ENCODE data around the gene RALGPS1. TPM values are rescaled to one million over a fixed set of nuclear protein-coding genes. Genes with fewer than 3 reads are reported as not detected.
"Not testable (repeated sequence)": the region's sequence is repeated elsewhere in the genome, so short reads cannot be mapped to it uniquely, and the experiment has no call there.

The RALGPS1 gene
- total RNA-seq, 1 experiment from 2014 or later = 0.87 TPM

DNA sequence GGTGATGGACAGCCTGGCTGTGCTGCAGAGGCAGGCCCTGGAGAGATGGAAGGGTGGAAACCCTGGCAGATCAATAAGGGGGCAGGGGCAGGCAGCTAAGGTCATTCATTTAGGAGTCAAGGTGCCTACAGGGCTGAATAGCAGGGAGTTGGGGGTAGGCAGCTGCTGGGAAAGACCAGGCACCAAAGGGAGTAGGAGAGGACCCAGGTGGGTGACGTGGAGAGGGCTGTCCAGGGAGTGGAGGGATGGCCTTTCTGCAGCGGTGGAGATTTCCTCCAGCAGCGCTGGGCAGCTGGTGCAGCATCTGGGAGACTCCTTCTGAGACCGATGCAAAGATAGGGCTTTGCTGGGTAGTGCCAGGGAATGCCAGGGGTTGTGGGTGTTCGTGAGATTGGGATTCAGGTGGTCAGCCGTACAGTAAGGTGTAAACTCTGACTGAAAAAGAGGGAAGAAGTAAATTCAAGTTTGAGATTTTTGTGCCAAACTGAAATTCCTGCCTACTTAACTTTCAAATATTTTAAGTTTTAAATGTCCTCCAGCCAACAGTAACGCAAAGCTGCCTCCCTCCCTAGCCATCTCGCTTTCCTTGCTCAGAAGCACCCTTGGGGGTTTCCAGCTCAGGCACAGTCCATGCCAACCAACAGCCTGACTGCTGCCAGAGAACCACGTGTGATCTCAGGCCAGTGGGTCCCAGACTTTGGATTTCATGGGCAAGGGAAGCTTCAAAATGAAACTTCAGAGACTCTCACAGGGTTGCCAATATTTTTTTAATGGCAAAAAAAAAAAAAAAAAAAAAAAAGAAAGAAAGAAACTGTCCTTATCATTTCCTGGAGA lies 226.5 kb downstream of the RALGPS1 start:
- in situ Hi-C loops (cut with HindIII; ENCODE audit: low pct_unique_long_range_greater_than_20kb, low sequenced_read_pairs) = no loop called here
- no peak for DNase-seq (ENCODE audit: low read depth, low spot score)

DNA sequence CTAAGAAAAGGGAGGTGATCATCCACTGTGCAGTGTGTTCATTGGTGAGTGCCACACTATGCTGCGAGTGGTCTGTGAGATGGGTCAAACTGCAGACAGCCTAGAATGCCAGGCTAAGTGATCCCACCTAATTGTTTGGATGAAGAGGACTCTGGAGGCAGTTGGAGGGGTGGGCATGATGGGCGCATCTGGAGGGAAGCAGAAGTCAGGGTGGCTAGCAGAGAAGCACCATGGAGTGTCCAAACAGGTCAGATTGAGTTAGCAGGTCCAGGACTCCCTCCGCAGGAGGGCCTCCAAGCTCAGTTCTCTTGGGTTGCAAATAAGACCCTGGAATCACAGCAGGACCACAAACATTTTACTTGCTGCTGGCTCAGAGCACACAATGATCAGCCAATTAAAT lies 227.7 kb downstream of the RALGPS1 start:
- DNase-seq (ENCODE audit: low read depth, low spot score) = no peak

DNA sequence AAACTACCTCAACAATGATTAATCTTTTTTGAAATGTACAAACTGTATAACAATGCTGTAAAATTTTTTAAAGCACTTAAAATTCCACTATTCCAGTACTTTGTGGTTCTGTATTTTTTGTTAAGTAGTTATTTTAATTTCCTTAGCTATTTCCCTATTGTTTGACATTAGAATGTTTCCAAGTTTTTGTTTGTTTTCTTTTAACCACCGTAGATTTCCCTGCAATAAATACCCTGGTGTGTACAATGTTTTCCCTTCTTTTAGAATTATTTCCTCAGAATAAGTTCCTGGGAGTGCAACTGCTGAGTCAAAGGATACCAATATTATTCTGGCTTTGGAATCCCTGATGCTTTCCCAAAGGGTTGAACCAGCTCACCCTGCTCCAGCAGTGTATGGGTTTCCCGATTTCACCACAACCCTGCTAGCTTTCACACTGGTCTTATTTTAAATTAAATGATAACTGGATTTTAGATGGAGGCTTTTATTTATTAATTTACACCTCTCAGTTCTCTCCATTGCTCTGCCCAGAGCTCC lies 228.4 kb downstream of the RALGPS1 start:
- DNase-seq (ENCODE audit: low read depth, low spot score) = no peak

More for the DNA sequence above, 227.7 kb downstream of the RALGPS1 start:
- in situ Hi-C loops (cut with HindIII; ENCODE audit: low pct_unique_long_range_greater_than_20kb, low sequenced_read_pairs) = no loop called here

DNA sequence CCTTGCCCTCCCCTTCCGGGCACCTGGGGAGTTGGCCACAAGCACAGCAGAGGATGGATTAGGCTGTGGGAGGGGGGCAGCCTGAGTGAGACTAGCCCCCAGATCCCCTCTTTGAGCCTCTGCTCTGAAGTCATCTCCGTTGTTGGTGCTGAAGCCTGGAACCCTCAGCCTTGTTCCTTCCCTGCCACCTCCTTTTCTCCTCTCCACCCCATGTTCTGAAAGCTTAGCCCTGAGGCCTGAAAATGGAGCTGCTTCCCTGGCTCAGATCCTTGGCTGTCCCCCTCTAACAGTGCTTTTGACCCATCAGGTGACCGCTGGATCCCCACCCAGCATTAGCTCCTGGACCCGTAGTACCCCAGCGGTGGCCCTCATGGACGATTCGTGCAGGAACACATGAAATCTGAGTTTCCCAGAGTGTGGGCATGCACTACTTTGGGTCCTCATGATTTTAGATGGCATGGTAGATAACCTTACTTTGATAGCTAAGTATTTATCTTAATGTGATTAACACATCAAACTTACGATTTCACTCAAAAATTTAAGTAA lies 229.4 kb downstream of the RALGPS1 start:
- no peak for DNase-seq (ENCODE audit: low read depth, low spot score)
- in situ Hi-C loops (cut with HindIII; ENCODE audit: low pct_unique_long_range_greater_than_20kb, low sequenced_read_pairs) = no loop called here

More for the DNA sequence above, 228.4 kb downstream of the RALGPS1 start:
- in situ Hi-C loops (cut with HindIII; ENCODE audit: low pct_unique_long_range_greater_than_20kb, low sequenced_read_pairs) = no loop called here

DNA sequence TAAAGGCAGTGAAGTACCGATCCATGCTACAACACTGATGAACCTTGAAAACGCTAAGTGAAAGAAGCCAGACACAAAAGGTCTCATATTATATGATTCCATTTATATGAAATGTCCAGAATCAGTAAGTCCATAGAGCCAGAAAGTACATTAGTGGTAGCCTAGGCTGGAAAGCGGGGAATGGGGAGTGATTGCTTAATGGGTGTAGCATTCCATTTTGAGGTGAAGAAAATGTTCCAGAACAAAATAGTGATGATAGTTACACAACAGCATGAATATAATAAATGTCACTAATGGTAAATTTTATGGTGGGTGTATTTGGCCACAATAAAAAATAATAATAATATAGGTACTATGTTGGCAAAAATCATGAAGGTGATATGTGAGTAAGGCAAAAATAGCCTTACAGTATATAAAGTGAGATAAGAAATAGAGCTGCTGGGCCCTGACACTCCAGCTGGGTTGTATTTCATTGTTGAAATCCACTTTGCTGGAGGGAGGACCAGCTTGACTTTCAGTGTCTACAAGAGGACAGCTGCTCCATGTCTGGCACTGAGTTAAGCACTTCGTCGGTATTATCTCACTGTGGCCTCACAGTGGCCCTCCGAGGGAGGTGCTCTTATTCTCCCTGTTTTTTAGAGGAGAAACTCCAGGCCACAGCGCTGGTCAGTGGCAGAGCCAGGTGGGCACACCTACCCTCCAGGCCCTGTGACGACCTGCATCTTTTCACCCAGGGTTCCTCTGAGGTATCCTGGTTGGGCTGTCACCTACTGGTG lies 230.3 kb downstream of the RALGPS1 start:
- in situ Hi-C loops (cut with HindIII; ENCODE audit: low pct_unique_long_range_greater_than_20kb, low sequenced_read_pairs) = no loop called here
- DNase-seq (ENCODE audit: low read depth, low spot score) = no peak

DNA sequence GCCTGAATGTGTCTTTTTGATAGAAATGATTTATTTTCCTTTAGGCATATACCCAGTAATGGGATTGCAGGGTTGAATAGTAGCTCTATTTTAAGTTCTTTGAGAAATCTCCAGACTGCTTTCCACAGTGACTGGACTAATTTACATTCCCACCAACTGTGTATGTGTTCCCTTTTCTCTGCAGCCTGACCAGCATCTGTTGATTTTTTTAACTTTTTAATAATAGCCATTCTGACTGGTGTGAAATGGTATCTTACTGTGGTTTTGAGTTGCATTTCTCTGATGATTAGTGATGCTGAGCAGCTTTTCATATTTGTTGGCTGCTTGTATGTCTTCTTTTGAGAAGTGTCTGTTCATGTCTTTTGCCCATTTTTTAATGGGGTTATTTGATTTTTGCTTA lies 232.3 kb downstream of the RALGPS1 start:
- in situ Hi-C loops (cut with HindIII; ENCODE audit: low pct_unique_long_range_greater_than_20kb, low sequenced_read_pairs); DNase-seq (ENCODE audit: low read depth, low spot score): not testable (repeated sequence)

DNA sequence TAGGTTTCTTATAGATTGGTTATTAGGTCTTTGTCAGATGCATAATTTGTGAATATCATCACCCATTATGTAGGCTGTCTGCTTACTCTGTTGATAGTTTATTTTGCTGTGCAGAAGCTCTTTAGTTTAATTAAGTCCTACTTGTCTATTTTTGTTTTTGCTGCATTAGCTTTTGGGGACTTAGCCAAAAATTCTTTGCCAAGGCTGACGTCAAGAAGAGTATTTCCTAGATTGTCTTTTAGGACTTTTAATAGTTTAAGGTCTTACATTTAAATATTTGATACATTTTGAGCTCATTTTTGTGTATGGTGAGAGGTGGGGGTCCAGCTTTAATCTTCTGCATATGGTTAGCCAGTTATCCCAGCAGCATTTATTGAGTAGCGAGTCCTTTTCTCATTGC lies 232.7 kb downstream of the RALGPS1 start:
- in situ Hi-C loops (cut with HindIII; ENCODE audit: low pct_unique_long_range_greater_than_20kb, low sequenced_read_pairs) = no loop called here
- no peak for DNase-seq (ENCODE audit: low read depth, low spot score)

DNA sequence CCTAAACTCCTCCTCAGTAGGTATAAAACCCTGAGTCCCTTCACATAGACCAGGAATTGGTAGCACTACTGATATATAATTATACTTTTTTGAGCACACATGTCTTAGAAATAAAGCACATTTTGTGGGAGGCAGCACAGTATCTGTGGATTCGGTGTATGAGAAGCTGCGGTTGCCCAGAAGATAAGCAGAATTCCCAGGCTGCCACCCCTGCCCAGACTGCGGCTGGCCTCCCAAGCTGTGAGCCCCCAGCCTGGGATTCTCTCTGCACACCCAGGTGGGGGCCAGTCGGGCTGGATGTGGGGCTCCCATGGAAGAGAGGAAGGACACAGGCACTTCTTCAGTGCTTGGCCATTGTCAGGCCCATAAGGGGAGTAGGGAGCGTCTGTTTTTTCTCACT lies 233.4 kb downstream of the RALGPS1 start:
- in situ Hi-C loops (cut with HindIII; ENCODE audit: low pct_unique_long_range_greater_than_20kb, low sequenced_read_pairs) = no loop called here
- no peak for DNase-seq (ENCODE audit: low read depth, low spot score)

DNA sequence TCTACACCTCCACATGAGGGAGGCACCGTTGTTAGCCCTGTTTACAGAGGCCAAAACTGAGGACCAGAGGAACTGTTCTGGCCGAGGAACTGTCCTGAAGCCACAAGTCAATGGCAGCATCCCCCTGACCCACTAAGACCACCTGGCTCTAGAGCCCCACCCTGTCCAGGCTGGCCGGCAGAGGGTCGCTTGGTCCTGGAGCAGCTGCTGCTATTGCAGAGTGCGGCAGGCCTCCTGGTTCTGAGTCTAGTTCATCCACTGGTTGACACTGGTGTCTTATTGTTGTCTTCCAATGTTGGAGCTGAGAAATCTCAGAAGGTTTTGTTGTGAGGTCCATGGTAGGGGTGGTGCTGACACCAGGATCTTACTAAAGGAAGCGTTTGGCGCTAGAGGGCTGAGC lies 234.4 kb downstream of the RALGPS1 start:
- in situ Hi-C loops (cut with HindIII; ENCODE audit: low pct_unique_long_range_greater_than_20kb, low sequenced_read_pairs) = no loop called here
- no peak for DNase-seq (ENCODE audit: low read depth, low spot score)

DNA sequence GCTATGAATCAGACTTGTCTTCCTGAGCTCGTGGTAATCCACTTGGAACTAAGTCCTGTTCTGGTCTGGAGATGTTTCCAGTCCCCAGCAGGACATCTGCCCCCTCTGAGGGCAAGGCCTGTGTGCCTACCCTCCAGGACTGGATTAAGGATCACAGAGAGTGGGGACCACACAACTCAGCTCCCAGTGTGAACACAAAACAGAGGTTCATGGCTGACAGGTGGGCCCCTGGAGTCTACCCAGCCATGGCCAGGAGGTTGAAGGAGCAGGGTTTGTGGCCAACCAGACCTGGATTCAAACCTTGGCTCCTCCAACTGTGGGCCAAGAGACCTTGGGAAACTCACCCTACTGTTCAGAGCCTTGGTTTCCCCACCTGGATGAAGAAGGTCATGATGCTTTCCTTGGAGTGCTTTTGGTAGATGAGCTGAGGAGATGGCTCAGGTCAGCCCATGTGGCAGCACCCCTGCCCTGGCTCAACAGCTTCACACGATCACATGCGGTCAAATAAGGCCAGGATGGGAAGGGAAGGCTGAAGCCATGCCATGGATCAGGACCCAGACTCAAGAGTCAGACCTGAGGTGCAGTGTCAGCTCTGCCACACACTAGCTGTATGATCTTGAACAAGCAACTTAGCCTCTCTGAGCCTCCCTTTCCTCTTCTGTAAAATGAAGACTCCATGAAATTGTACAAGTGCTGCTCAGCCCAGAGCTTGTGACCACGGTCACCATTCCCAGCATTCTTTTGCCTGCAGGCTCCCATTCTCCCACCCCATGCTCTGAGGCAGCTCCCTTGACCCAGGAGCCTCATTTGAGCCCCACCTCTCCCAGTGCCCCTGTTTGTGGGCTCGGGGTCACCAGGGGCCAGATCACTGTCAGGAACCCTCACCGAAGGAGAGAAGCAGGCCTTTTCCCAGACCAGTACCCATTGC lies 235.1 kb downstream of the RALGPS1 start:
- in situ Hi-C loops (cut with HindIII; ENCODE audit: low pct_unique_long_range_greater_than_20kb, low sequenced_read_pairs) = no loop called here
- DNase-seq (ENCODE audit: low read depth, low spot score) = no peak

DNA sequence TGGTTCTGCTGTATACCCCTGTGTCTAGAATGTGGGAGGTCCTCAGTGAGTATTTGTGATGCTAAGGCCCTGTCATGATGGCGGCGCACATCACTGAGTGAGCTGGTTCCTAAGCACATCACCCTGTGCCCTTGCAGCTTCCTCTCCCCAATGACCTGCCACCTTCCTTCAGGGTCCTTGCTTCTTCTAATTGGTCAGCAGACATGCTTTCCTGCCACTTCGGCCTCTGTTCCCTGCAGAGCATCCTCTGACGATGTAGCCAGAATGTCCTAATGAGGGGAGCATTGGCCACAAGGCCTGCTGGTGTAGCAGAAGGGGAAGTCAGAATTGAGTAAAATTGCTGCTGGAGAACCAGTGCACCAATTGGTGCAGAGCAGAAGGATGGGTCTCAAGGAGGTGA lies 238.9 kb downstream of the RALGPS1 start:
- DNase-seq (ENCODE audit: low read depth, low spot score) = no peak
- in situ Hi-C loops (cut with HindIII; ENCODE audit: low pct_unique_long_range_greater_than_20kb, low sequenced_read_pairs) = no loop called here

DNA sequence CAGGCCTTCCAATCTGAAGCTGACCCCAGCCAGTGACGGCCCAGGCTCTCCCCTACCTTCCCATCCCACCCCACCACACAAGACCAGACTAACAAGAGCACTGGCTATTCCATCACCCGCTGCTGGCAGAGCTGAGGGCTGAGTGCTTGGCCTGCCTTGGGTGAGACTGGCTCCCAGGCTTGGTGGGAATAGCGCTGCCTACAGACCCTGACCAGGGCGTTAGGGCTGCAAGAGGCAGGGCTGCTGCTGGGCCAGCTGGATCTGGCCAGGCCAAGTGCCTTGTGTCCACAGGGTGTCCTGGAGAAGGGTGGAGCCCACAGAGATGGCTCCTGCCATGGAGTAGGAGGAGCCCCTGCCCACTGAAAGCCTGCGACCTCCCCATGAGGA lies 239.4 kb downstream of the RALGPS1 start:
- no peak for DNase-seq (ENCODE audit: low read depth, low spot score)
- in situ Hi-C loops (cut with HindIII; ENCODE audit: low pct_unique_long_range_greater_than_20kb, low sequenced_read_pairs) = no loop called here

DNA sequence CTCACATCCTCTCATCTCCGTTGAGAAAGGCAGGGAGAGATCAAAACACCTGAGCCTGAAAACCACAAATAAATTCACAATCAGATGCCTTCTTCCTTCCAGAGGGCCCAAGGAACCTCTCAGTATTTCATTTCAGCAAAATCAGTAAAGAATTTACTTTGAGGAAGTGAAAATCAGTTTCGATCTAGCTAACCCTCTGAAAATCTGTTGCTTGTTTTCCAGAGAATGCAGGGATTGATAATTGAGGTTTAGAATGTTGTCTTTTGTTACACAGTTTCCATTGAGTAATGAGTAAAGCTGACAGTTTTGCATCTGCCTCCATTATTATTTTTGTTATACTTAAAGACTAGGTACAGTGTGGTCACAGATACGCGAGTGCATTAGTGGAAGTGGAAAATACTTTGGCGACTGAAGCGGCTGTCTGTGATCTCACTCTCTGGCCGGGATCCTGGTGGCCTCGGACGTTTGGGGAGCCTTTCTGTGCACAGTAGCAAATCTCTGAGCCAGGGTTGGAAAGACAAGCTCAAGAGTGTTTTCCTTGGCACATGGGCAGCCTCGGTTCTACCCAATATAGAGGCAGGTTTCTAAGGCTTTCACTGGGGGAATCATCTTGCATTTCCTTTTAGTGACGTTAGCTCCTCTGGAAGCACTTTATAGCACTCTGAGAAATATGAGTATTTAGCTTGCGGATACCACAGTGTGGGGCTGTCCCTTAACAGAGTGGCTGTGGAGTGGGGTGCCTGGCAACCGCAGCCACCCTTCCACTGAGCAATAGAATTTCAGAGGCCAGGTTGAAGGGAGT lies 240.0 kb downstream of the RALGPS1 start:
- in situ Hi-C loops (cut with HindIII; ENCODE audit: low pct_unique_long_range_greater_than_20kb, low sequenced_read_pairs) = no loop called here
- no peak for DNase-seq (ENCODE audit: low read depth, low spot score)

DNA sequence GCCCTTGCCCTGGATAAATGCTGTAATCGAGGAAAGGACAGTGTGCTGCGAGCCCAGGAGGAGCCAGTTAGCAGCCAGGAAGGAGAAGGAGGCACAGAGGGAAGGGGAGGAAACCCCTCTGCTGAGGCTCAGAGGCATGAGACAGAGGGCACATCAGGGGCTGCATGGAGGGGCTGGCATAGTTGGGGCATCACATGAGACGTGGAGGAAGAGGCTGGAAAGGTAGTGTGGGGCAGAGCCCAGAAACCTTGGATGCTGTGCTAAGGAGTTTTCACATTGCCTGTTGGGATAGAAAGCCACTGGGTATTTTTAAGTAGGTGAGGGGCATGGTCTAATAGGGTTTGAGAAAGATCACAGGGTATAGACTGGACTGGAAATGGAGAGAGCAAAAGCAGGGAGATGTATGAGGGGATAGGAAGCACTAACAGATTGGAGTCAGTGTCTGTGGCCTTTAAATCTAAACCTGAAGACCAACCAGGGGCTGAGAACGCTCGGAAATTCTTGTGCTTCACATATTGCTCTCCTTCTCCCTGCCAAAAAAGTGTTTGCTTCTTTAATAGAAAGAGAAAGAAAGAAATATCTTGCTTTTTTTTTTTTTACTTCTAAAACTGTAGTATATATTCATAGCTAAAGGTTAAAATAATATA lies 240.9 kb downstream of the RALGPS1 start:
- in situ Hi-C loops (cut with HindIII; ENCODE audit: low pct_unique_long_range_greater_than_20kb, low sequenced_read_pairs) = no loop called here
- no peak for DNase-seq (ENCODE audit: low read depth, low spot score)

DNA sequence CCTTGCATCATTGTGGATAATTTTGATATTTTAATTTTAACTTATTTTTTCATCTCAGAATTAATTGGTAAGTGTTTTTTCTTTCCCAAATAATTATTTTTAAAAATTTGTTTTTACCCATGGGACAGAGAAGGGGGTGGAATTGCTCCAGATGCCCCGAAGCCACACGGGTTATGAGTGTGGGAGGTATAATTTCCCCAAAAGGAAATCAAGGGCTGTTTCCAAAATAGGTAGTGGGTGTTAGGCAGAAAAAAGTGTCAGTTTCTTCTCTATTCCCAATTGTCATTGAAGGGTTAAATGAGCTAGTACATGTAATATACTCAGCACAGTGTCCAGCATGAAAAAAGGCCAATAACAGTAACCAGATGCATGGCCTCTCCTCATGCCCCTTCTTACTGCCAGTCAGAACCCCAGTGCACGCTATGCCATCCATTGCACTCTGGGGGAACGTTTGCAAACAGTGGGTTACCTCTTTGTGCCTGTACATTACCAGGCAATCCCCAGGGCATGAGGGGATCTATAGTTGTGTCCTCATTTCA lies 244.3 kb downstream of the RALGPS1 start:
- no peak for DNase-seq (ENCODE audit: low read depth, low spot score)
- in situ Hi-C loops (cut with HindIII; ENCODE audit: low pct_unique_long_range_greater_than_20kb, low sequenced_read_pairs) = no loop called here

DNA sequence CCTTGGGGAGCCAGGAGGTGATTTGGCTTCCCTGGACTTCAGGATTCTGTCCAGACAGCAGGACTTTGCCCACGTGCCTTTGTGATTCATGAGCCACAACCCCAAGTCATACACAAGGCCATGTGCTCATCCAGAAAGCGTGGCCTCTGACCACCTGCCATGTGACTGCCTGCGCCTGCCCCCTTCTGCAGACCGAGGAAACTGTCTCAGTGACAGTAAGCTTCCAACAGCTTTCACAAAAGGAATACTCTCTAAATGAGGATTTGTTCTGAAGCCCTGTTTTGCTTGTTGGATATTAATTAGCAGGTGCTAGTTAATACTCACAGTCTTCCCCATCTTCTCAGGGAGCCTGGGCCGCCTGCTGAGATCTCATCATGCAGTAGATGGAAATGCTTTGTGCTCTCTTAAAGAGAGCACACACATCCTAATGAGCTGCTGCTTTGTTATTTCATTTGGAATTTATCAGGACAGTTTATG lies 244.8 kb downstream of the RALGPS1 start:
- in situ Hi-C loops (cut with HindIII; ENCODE audit: low pct_unique_long_range_greater_than_20kb, low sequenced_read_pairs) = no loop called here
- DNase-seq (ENCODE audit: low read depth, low spot score) = peak; percentile 86
